ENCODE data around the gene MYO7A. TPM values are rescaled to one million over a fixed set of nuclear protein-coding genes. Genes with fewer than 3 reads are reported as not detected.

Gene MYO7A
- total and polyA plus RNA-seq, 2 of the 8 experiments (the other 6 are each of a cell fraction or from before 2014, with no cell fraction given), result 1.5 to 1.9 TPM

DNA sequence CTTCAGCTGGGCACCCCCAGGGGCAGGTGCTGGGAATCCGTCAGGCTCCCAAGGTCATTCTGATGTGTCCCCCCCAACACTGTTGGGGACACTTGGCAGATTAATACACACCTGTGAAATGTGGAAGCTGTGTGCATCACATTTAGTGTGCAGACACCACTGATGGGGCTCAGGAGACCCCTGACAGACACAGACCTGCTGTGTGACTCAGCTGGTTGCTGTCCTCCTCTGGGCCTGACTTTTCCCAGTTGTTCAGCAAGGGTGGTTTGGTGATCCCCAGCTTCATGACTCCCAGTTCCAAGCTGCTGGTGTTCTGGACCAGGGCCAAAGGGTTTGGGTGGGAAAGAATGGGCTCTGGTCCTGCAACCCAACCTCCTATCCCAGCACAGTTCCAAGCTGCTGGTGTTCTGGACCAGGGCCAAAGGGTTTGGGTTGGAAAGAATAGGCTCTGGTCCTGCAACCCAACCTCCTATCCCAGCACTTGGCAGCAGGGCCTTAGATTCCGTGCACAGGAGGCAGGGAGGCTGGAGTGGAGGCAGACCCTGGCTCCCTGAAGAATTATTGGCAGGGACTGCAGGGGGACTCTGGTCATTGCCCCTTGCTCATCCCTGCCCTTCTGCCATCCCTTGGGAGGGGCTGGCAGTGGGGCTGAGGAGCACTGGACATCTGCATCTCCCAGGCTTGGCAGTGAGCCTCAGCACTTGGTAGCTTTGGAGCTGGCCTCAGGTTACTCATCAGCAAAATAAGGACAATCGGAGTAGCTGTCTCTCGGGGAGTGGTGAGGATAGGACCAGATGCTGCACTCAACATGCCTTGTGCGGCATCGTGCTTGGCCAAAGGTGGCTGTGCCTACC is 33.8 kb upstream of the MYO7A start:
- Histone ChIP-seq H3K18ac (ENCODE audit: extremely low read depth, low read length) (no peak overlapping the region), H3K79me1 (ENCODE audit: low read depth, low read length) (no peaks in the 10 kb centered on the region), H2BK12ac (ENCODE audit: low read depth, low read length) (no peak overlapping the region), H4K8ac (ENCODE audit: extremely low read depth, insufficient read depth, low read length) (no peak overlapping the region), H3K9me3 (ENCODE audit: insufficient read depth in 2 of 2, low read depth in 1 of 2, low read length in 1 of 2) (no peaks in the 10 kb centered on the region), H3K4me2 (ENCODE audit: insufficient read depth in 1 of 2, low read depth in 2 of 2, low read length in 2 of 2) (no peak overlapping the region), H4K91ac (replicated peaks; ENCODE audit: insufficient read length, low read length) (no peak overlapping the region), H3K14ac (ENCODE audit: insufficient read length) (no peak overlapping the region), H2AK5ac (ENCODE audit: low read depth, low read length) (no peak overlapping the region), H3K4me1 (replicated peaks in 1 of 4; ENCODE audit: control insufficient read depth in 3 of 4, insufficient read depth in 4 of 4, low read length in 3 of 4) (peaks cover 0 to 6% (median 2%) of the 10 kb centered on the region in 4 experiments; a peak in 3 of 7 replicates), H4K5ac (ENCODE audit: insufficient read length, low read depth, low read length) (no peak overlapping the region), H3K23ac (ENCODE audit: insufficient read length) (no peak overlapping the region), H3K23me2 (ENCODE audit: low read depth, low read length) (no peaks in the 10 kb centered on the region), H4K20me1 (replicated peaks in 1 of 2; ENCODE audit: control insufficient read depth in 1 of 2, insufficient read depth in 2 of 2, low read length in 2 of 2) (peaks cover 0 to 4% of the 10 kb centered on the region in 2 experiments), H3K4ac (replicated peaks; ENCODE audit: insufficient read length, low read depth, low read length) (no peak overlapping the region), H2BK15ac (ENCODE audit: low read length) (no peak overlapping the region), H3K79me2 (ENCODE audit: control insufficient read depth in 1 of 2, insufficient read depth in 2 of 2, low read length in 2 of 2) (no peaks in the 10 kb centered on the region), H3K4me3 (ENCODE audit: extremely low read depth in 1 of 4, insufficient read depth in 2 of 4, low read depth in 3 of 4, low read length in 4 of 4) (no peak overlapping the region), H3K27ac (ENCODE audit: low read depth, low read length) (no peak overlapping the region), H3K56ac (replicated peaks; ENCODE audit: insufficient read length, low read depth, low read length) (no peak overlapping the region), H2BK5ac (ENCODE audit: low read depth, low read length) (no peak overlapping the region), H2BK120ac (replicated peaks; ENCODE audit: low read depth, low read length) (no peak overlapping the region), H2BK20ac (ENCODE audit: low read length) (no peak overlapping the region), H3K27me3 (replicated peaks in 1 of 4; ENCODE audit: control insufficient read depth in 3 of 4, extremely low read depth in 1 of 4, insufficient read depth in 3 of 4, low read length in 3 of 4) (no peaks in the 10 kb centered on the region), H3K36me3 (ENCODE audit: control insufficient read depth in 2 of 4, insufficient read depth in 4 of 4, low read length in 3 of 4) (no peaks in the 10 kb centered on the region), H3K9ac (replicated peaks in 1 of 4; ENCODE audit: extremely low read depth in 1 of 4, low read depth in 3 of 4, low read length in 3 of 4) (no peak overlapping the region; a peak in 1 of 7 replicates), H2AFZ (ENCODE audit: low read length) (no peak overlapping the region)
- 86% methylated on average over 6 of the region's 6 CpGs; no CpG with 5 or more reads in 1 of the 2 experiments for WGBS, 2 experiments (ENCODE audit: extremely low coverage in 1 of 2, insufficient coverage in 1 of 2, insufficient read length in 1 of 2, insufficient replicate concordance in 2 of 2, low coverage in 1 of 2, low lambda C conversion rate in 2 of 2, missing lambda C conversion rate in 1 of 2)
- ChIA-PET POLR2A (ENCODE audit: partially characterized antibody) (no interaction called here), CTCF (ENCODE audit: partially characterized antibody) (interaction anchor here (1.0 to 11.6 kb wide), 11 partner anchors 7 to 1578 kb away, joined by 3 to 297 read pairs (median 6); partner anchors contain the start of genes CAPN5, MYO7A and OMP)
- no peak for DNase-seq (ENCODE audit: low read depth in 1 of 2, low spot score in 2 of 2)
- FAIRE-seq, result no peak
- TF ChIP-seq TEAD4 (IDR thresholded peaks at IDR 0.05; ENCODE audit: low read depth, low read length) (no peak), ZNF274 (IDR thresholded peaks at IDR 0.05; ENCODE audit: borderline replicate concordance, extremely low read depth, low read length) (no peak), POU5F1 (IDR thresholded peaks at IDR 0.05; ENCODE audit: low read depth, low read length) (no peak), SAP30 (IDR thresholded peaks at IDR 0.05; ENCODE audit: insufficient read depth, insufficient replicate concordance, low read length) (no peak), KDM5A (IDR thresholded peaks at IDR 0.05; ENCODE audit: low read length) (no peak), CHD2 (IDR thresholded peaks at IDR 0.05; ENCODE audit: low read length) (no peak)
- TF ChIP-seq, protein P1, sequence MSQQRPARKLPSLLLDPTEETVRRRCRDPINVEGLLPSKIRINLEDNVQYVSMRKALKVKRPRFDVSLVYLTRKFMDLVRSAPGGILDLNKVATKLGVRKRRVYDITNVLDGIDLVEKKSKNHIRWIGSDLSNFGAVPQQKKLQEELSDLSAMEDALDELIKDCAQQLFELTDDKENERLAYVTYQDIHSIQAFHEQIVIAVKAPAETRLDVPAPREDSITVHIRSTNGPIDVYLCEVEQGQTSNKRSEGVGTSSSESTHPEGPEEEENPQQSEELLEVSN (IDR thresholded peaks at IDR 0.05), result no peak
- TF ChIP-seq, protein P2, sequence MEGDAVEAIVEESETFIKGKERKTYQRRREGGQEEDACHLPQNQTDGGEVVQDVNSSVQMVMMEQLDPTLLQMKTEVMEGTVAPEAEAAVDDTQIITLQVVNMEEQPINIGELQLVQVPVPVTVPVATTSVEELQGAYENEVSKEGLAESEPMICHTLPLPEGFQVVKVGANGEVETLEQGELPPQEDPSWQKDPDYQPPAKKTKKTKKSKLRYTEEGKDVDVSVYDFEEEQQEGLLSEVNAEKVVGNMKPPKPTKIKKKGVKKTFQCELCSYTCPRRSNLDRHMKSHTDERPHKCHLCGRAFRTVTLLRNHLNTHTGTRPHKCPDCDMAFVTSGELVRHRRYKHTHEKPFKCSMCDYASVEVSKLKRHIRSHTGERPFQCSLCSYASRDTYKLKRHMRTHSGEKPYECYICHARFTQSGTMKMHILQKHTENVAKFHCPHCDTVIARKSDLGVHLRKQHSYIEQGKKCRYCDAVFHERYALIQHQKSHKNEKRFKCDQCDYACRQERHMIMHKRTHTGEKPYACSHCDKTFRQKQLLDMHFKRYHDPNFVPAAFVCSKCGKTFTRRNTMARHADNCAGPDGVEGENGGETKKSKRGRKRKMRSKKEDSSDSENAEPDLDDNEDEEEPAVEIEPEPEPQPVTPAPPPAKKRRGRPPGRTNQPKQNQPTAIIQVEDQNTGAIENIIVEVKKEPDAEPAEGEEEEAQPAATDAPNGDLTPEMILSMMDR (IDR thresholded peaks at IDR 0.05; ENCODE audit: control extremely low read depth in 1 of 3, insufficient read depth in 1 of 3, low read depth in 1 of 3, low read length in 3 of 3), result no peak
